Embryonic facial prominence (tissue), 1 donor: Measurements from ENCODE around the gene FBXO46.
A peak's percentile ranks its signal among the peaks of the same experiment; 100 is the strongest.
"Not testable (repeated sequence)": the region's sequence is repeated elsewhere in the genome, so short reads cannot be mapped to it uniquely, and the experiment has no call there.

Experiments
- DNase-seq: peaks from one replicate; pipeline ENCODE4 v3.0.0-alpha.2; 2016; ENCODE audit errors: extremely low spot score

FBXO46 gene

DNA sequence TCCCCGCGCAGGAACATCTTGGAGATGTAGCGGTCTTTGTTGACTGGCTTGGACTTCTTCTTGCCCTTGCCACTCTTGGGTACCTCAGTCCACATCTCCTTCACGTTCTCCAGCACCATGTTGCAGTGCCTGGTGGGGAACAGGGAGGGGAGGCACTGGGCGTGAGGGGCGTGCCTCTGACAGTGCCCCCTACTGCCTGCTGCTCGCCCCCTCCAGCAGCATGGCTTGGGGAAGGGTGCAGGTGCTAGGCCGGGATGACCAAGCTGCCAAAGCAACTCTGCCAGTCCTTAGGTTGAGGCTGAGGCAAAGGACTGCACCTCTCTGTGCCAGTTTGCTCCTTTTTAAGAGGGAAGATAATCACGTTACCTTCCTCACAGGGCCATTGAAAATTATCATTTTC lies 43.1 kb downstream of the FBXO46 start:
- no peak for DNase-seq

DNA sequence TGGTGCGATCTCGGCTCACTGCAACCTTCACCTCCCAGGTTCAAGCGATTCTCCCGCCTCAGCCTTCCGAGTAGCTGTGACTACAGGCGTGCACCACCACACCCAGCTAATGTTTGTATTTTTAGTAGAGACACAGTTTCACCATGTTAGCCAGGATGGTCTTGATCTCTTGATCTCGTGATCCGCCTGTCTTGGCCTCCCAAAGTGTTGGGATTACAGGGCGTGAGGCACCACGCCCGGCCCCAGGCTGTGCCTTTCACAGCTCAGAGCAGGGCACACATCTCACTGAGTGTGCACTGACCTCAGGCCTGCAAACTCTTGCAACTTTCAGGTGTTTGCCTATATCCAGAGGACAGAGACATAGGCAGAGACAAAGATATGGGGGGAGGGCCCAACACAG lies 45.7 kb downstream of the FBXO46 start:
- DNase-seq: not testable (repeated sequence)

DNA sequence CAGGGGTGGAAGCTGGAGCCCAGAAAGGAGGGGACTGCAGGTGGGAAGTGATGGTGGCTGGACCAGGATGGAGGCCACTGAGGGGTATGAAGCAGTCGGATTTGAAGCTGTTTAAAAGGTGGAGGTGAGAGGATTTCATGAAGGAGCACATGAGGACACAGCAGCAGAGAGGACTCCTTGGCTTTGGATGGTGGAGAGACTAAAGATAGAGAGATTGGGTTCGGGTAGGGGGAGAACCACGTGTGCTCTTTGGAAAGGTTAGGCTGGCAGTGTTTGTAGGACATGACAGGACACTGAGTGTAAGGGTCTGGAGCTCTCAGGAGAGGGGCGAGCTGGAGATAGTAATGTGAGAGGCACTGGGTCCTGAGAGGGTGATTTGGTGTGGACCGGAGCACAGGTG lies 47.8 kb downstream of the FBXO46 start:
- DNase-seq: no peak

DNA sequence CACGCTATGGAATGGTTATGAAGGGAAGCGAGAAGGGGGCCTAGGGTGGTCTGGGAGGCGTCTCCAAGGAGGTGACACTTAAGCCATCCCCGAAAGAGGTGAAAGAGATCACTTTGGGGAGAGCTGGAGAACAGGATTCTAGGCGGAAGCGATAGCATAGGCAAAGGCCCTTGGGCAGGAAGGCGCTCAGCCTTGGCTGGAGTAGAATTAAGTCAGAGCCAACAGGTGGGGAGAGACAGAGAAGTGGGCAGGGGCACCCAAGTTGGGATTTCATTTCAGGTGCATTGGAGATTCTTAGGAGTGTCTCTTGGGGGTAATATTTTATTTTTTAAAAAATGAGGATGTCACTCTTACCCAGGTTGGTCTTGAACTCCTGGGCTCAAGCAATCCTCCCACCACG lies 48.6 kb downstream of the FBXO46 start:
- no peak for DNase-seq

DNA sequence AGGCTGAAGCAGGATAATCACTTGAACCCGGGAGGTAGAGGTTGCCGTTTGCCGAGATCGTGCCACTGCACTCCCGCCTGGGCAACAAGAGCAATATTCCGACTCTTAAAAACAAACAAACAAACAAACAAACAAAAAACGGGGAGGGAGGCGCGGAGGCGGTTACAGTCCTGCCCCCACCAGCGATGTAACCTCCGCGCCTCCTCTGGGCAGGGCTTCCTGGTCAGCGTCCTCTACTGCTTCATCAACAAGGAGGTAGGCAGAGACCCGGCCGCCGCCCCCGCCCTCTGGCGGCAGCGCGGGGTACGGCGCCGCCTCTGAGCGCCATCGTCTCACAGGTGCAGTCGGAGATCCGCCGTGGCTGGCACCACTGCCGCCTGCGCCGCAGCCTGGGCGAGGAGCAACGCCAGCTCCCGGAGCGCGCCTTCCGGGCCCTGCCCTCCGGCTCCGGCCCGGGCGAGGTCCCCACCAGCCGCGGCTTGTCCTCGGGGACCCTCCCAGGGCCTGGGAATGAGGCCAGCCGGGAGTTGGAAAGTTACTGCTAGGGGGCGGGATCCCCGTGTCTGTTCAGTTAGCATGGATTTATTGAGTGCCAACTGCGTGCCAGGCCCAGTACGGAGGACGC lies 49.2 kb downstream of the FBXO46 start:
- peak; percentile 27 for DNase-seq

DNA sequence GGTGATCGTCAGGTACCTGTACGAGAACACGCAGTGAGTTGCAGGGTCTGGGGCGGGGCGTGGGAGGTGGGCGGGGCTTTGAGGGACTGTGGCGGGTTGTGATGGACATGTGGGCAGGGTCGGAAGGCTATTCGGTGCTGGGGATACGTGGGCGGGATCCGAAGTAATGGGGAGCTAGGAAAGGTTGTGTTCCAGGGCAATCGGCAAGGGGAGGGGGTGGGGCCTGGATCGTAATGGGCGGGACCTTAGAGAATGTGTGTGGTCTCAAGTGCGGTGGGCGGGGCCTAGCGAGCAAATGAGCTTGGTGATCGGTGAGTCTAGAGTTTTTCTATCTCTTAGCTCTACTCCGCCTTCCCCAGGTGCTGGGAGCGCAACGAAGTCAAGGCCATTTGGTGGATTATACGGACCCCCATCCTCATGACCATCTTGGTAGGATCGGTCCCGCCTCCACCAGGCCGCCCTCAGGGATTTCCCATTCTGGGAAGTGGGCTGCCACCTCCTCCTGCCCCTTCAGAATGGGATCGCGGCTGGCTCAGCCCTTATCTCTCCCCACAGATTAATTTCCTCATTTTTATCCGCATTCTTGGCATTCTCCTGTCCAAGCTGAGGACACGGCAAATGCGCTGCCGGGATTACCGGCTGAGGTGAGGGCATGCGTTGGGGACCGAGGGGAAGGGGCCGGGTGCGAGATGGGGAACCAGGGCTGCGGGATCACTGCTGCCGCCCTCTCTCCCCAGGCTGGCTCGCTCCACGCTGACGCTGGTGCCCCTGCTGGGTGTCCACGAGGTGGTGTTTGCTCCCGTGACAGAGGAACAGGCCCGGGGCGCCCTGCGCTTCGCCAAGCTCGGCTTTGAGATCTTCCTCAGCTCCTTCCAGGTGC lies 53.1 kb downstream of the FBXO46 start:
- peak; percentile 25 for DNase-seq

DNA sequence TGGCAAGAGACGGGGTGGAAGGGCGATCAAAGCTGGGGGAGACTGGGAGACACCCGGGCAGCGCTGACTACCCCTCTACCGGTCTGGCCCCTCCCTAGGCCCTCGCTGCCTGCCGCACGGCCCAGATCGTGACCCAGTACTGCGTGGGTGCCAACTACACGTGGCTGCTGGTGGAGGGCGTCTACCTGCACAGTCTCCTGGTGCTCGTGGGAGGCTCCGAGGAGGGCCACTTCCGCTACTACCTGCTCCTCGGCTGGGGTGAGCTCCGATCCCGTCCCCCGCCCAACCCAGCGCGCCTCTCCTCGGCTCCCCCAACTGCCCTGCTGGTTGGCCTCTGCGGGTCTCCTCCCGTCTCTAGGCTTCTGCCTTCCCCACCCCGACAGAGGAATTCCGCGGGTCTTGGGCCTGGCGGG lies 53.8 kb downstream of the FBXO46 start:
- DNase-seq: no peak

DNA sequence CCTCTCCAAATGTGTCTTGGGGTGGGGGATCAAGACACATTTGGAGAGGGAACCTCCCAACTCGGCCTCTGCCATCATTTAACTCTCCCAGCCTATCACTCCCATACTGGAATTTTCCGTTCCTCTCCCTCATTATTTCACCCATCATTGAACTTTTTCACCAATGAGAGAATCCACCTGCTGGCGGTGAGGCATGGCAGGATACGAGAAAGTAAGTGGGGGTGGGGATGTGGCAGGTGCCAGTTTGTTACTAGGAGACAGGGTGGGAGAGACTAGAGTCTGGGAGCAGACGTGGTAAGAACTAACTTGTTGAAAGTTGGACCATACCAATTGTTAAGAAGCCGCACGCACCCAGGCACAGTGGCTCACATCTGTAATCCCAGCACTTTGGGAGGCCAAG lies 55.8 kb downstream of the FBXO46 start:
- no peak for DNase-seq

DNA sequence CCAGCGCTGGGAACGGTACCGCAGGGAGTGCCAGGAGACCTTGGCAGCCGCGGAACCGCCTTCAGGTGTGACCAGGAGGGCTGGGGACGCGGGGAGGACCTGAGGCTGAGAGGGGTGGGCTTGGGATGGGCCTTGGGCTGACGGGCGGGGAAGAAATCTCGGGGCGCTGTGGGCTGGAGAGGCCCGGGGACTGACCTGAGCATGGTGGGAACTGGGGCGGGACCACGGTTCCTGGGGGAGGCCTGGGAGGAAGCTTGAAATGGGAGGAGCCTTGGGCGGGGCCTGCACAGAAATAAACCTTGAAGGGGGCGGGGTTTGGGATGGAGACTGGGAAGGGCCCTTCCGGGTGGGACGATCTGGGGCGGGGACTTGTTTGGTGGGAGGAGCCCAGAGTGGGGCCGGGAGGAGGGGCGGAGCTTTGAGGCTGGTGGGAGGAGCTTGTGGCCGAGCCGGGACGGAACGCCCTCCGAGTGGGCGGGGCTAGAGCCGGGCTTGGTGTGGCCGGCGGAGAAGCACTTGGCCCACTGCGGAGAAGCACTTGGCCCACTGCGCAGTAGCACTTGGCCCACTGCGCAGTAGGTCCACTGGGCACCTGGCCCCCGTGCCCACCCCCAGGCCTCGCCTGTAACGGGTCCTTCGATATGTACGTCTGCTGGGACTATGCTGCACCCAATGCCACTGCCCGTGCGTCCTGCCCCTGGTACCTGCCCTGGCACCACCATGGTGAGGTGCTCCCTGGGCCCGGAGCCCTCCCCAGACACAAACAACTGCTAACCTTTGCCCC lies 59.8 kb downstream of the FBXO46 start:
- DNase-seq: no peak

DNA sequence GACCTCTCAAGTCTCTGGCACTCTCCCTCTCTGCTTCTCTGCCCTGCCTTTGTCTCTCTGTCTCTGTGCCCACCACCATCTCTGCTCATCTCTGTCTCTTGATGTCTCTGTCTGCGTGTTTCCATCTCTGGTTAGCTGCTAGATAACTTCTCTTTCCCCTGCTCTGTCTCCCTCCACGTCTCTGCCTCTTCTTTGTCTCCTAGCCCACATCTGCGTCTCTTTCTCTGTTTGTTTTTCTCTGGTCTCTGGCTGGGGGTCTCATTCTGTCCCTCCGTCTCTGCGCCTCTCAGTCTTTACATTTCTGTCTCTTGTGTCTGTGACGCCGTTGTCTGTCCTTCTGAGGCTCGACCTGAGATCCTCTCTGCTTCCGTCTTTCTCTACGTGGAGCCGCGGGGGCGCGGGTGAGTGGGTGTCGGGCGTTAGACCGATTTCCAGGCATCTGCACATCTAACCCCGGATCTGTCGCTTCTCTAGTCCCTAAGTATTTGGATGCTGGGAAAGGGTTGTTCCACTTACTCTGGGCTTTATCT lies 62.3 kb downstream of the FBXO46 start:
- DNase-seq: no peak

DNA sequence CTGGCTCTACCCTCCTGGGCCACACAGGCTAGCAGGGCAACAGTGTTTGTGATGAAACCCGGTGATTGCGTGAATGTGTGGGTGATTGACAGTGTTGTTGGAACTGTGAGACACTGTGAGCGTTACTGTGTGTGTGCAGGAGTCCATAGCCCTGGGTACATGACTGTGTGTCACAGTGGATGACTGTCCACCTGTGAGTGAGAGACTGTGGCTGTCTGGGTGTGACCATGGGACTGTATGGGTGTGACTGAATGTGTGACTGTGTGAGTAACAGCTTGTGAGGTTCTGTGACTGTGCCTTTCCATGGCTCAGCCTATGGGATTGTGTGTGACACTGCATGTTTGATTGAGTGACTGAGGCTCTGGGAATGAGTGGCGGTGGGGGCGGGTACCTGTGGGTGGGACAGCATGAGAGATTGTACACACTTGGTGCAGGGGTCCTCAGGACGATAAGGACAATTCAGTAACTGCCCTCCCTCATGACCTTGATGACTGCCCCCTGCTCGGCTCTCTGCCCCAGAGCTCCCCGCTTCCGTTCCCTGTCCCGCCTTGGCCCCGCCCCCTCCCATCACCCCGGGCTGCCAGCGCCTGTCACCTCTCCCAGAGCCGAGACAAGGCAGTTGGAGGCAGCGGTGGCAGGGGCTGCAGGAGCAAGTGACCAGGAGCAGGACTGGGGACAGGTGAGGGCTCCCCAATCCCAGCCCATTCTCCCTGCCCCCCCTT lies 62.9 kb downstream of the FBXO46 start, which contains the start of gene GIPR:
TSS of gene GIPR (plus strand) at position 602 of the 722 bp plus-strand sequence. CDS start 1,300 bp downstream, outside the sequence.
- DNase-seq: no peak

DNA sequence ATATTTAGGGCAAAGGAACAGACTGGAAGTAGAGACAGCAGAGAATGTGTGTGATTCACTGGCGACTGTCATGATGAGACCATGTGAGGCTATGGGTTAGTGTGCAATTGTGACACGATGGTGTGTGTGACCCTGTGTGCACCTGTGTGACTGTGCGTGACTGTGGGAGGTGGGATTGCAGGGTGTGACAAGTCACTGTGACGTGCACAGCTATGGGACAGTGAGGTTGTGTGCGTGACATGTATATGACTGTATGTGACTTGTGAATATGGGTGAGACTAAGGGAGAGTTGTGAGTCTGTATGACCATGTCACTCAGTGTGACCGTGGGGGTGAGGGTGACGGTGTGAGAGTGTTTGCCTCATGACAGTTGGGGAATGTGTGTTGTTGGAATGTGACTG lies 66.1 kb downstream of the FBXO46 start:
- DNase-seq: no peak

DNA sequence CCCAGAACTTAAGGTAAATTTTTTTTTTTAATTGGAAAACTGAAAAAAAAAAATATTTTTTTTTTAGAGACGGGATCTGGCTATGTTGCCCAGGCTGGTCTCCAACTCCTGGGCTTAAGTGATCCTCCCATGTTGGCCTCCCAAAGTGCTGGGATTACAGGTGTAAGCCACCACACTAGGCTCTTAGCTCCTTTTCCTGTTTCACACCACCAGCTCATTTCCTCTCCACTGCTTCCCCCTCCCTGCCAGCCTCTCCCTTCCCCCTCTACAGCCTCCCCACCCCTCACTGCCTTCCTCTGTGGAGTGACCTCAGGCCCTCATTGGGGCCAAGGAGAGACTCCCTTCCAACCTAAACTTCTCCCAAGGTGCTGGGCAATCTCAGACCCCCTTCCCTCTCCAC lies 66.9 kb downstream of the FBXO46 start:
- DNase-seq: no peak

DNA sequence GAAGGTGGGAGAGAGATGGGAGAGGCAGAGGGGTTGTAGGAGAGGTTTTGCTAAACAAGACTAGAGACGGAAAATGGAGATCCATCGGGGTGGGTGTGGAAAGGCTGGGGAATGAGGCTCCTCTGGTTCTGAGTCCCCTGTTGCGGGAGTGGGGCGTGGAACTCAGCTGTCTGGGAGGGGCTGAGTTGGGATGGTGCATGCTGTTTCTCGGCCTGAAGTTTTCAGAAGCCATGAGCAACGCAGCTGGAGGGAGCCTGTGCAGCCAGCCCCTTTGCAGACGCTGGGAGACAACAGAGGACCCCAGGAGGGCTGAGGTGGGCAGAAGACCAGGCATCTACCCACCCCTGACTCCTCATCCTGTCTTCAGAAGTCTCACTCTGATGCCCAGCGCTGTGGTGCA lies 70.1 kb downstream of the FBXO46 start:
- no peak for DNase-seq
